Hepatocyte (in vitro differentiated cells): ENCODE data around the gene PPP1R15A. TPM values are rescaled to one million over a fixed set of nuclear protein-coding genes. Genes with fewer than 3 reads are reported as not detected.
"Not testable (repeated sequence)": the region's sequence is repeated elsewhere in the genome, so short reads cannot be mapped to it uniquely, and the experiment has no call there.

Experiments used
- DNase-seq: peaks from one replicate; pipeline ENCODE4 v3.0.0-alpha.2; 2016; ENCODE audit warnings: low spot score
- H2AFZ ChIP-seq: fragments of 200-600 bp; sonication (generic); 2 replicates; pipeline ENCODE4 v1.6.0; 2016; ENCODE audit warnings: antibody characterized with exemption, mild to moderate bottlenecking
- H3K27ac ChIP-seq: fragments of 200-600 bp; sonication (generic); 2 replicates; pipeline ENCODE4 v1.5.1; 2016; ENCODE audit warnings: mild to moderate bottlenecking
- H3K27me3 ChIP-seq: fragments of 200-600 bp; sonication (generic); 2 replicates; pipeline ENCODE4 v1.6.1; 2016
- H3K36me3 ChIP-seq: fragments of 200-600 bp; sonication (generic); replicated peaks from 2 replicates; pipeline ENCODE4 v1.5.1; 2016; ENCODE audit warnings: low read depth; ENCODE audit not compliant: insufficient read depth
- H3K4me1 ChIP-seq: fragments of 200-600 bp; sonication (generic); 2 replicates; pipeline ENCODE4 v1.5.1; 2016; ENCODE audit warnings: mild to moderate bottlenecking, moderate library complexity; ENCODE audit not compliant: insufficient read depth
- H3K4me2 ChIP-seq: fragments of 200-600 bp; sonication (generic); 2 replicates; pipeline ENCODE4 v1.6.0; 2016
- H3K4me3 ChIP-seq: fragments of 200-600 bp; sonication (generic); 2 replicates; pipeline ENCODE4 v1.5.1; 2016; ENCODE audit warnings: mild to moderate bottlenecking
- H3K79me2 ChIP-seq: fragments of 200-600 bp; sonication (generic); 2 replicates; pipeline ENCODE4 v1.6.0; 2017; ENCODE audit warnings: mild to moderate bottlenecking
- H3K9me2 ChIP-seq: fragments of 200-600 bp; sonication (generic); replicated peaks from 2 replicates; pipeline ENCODE4 v1.6.0; 2017; ENCODE audit warnings: mild to moderate bottlenecking; ENCODE audit not compliant: insufficient read depth
- H3K9me3 ChIP-seq: fragments of 200-600 bp; sonication (generic); 2 replicates; pipeline ENCODE4 v1.5.1; 2016; ENCODE audit warnings: low read depth, mild to moderate bottlenecking
- H4K20me1 ChIP-seq: fragments of 200-600 bp; sonication (generic); 2 replicates; pipeline ENCODE4 v1.6.0; 2016; ENCODE audit warnings: mild to moderate bottlenecking; ENCODE audit not compliant: insufficient read depth, poor library complexity, severe bottlenecking
- EZH2 ChIP-seq: fragments of 200-600 bp; sonication (generic); IDR thresholded peaks from 2 replicates; pipeline ENCODE4 v1.6.1; 2016; ENCODE audit warnings: antibody characterized with exemption, mild to moderate bottlenecking, borderline replicate concordance
- EZH2phosphoT487 ChIP-seq: fragments of 200-600 bp; sonication (generic); IDR thresholded peaks from one replicate; pipeline ENCODE4 v1.6.1; 2018; ENCODE audit warnings: antibody characterized with exemption, mild to moderate bottlenecking, low read depth, moderate library complexity; ENCODE audit not compliant: unreplicated experiment, severe bottlenecking
- WGBS: methylation state at CpG from one replicate; pipeline ENCODE4 v1.1.6; 2016; ENCODE audit warnings: low lambda C conversion rate; ENCODE audit errors: missing lambda C conversion rate; 5-methylcytosine and 5-hydroxymethylcytosine counted together
- polyA plus RNA-seq: library from polyadenylated mRNA; unstranded; fragments of >200 nt; fragmentation: Nextera tagmentation; extraction: Ambion mirVana; gene quantifications from 2 replicates; pipeline ENCODE4 v1.2.1, GENCODE V29; 2016
- total RNA-seq: library from RNA; depleted of rRNA; stranded (reverse); fragments of >200 nt; gene quantifications from 2 replicates; pipeline ENCODE4 v1.2.3, GENCODE V29; 2014
- TF ChIP-seq, protein P1 (sequence below): fragments of 200-600 bp; sonication (generic); IDR thresholded peaks from 2 replicates; pipeline ENCODE4 v1.5.1; 2016; ENCODE audit warnings: antibody characterized with exemption, mild to moderate bottlenecking; ENCODE audit not compliant: poor library complexity

The PPP1R15A gene
- total and polyA plus RNA-seq, 2 experiments from 2014 or later = 83.1 to 172 TPM

DNA sequence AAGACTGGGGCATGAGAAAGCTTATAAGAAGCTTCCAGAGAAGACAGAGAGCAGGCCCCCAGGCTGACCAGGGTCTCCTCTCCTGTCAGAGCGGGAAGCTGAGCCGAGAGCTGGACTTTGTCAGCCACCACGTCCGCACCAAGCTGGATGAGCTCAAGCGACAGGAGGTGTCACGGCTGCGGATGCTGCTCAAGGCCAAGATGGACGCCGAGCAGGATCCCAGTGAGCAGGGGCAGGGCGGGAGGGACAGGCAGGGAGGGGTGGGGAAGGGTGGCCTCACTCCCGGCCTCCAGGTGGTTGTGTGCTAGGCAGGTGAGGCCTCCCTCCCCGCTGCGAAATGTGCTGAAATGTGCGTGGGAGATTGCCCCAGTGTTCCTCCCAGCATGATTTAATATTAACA lies 33.4 kb downstream of the PPP1R15A start:
- no peak overlapping the region for H3K27ac ChIP-seq
- no peaks in the 10 kb centered on the region for H4K20me1 ChIP-seq
- H3K9me3 ChIP-seq = no peaks in the 10 kb centered on the region
- no peaks in the 10 kb centered on the region for H3K9me2 ChIP-seq
- WGBS = 87% methylated on average over 14 of the region's 14 CpGs
- H3K4me3 ChIP-seq = no peak overlapping the region
- H3K27me3 ChIP-seq = no peaks in the 10 kb centered on the region
- DNase-seq = no peak
- H3K4me1 ChIP-seq = peaks cover 5% of the 10 kb centered on the region
- no peak overlapping the region for H3K4me2 ChIP-seq
- no peak overlapping the region for H2AFZ ChIP-seq
- H3K36me3 ChIP-seq = no peaks in the 10 kb centered on the region
- peaks cover 25% of the 10 kb centered on the region for H3K79me2 ChIP-seq
- TF ChIP-seq EZH2phosphoT487 (no peak), EZH2 (no peak)
- TF ChIP-seq, protein P1, sequence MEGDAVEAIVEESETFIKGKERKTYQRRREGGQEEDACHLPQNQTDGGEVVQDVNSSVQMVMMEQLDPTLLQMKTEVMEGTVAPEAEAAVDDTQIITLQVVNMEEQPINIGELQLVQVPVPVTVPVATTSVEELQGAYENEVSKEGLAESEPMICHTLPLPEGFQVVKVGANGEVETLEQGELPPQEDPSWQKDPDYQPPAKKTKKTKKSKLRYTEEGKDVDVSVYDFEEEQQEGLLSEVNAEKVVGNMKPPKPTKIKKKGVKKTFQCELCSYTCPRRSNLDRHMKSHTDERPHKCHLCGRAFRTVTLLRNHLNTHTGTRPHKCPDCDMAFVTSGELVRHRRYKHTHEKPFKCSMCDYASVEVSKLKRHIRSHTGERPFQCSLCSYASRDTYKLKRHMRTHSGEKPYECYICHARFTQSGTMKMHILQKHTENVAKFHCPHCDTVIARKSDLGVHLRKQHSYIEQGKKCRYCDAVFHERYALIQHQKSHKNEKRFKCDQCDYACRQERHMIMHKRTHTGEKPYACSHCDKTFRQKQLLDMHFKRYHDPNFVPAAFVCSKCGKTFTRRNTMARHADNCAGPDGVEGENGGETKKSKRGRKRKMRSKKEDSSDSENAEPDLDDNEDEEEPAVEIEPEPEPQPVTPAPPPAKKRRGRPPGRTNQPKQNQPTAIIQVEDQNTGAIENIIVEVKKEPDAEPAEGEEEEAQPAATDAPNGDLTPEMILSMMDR = no peak

DNA sequence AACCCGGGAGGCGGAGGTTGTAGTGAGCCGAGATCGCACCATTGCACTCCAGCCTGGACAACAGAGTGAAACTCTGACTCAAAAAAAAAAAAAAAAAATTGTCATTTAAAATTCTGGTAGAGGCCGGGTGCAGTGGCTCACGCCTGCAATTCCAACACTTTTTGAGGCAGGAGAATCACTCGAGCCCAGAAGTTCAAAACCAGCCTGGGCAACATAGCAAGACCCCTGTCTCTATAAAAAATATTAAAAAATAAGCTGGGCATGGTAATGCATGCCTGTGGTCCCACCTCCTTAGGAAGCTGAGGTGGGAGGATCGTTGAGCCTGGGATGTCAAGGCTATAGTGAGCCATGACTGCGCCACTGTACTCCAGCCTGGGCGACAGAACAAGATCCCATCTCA lies 34.1 kb downstream of the PPP1R15A start:
- Histone ChIP-seq H3K9me3 (no peaks in the 10 kb centered on the region), H3K4me2 (no peak overlapping the region), H4K20me1 (no peaks in the 10 kb centered on the region), H3K79me2 (peaks cover 18% of the 10 kb centered on the region), H3K27ac (no peak overlapping the region), H2AFZ (no peak overlapping the region), H3K9me2 (no peaks in the 10 kb centered on the region), H3K4me3 (no peak overlapping the region), H3K36me3 (no peaks in the 10 kb centered on the region), H3K27me3 (no peaks in the 10 kb centered on the region), H3K4me1 (peaks cover 3% of the 10 kb centered on the region)
- no peak for DNase-seq
- no peak for TF ChIP-seq EZH2
- TF ChIP-seq, protein P1 = no peak
- TF ChIP-seq EZH2phosphoT487 = no peak
- 97% methylated on average over 10 of the region's 10 CpGs for WGBS

DNA sequence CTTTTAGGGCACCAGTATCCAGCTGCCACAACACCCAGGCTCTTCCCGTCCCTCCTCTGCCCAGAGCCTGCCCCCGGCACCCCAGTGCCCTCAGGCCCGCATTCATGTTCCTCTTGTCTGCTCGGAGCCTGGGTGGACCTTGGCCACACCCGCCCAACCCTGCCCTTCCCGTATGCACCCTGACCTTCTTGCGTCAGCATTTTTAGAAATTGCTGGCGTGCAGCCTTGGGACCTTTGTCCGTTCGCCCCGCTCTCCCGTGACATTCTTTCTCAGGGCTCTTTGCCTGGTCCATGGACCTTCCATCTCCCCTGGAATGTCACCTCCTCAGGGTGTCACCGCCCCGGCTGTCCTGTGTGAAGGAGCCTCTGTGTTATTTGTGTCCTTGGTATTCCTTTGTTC lies 35.5 kb downstream of the PPP1R15A start:
- TF ChIP-seq, protein P1 = no peak
- TF ChIP-seq EZH2 = no peak
- TF ChIP-seq EZH2phosphoT487 = no peak
- peaks cover 5% of the 10 kb centered on the region for H3K79me2 ChIP-seq
- H3K27me3 ChIP-seq = no peaks in the 10 kb centered on the region
- no peaks in the 10 kb centered on the region for H3K36me3 ChIP-seq
- no peak overlapping the region for H2AFZ ChIP-seq
- DNase-seq = peak; percentile 65
- no peaks in the 10 kb centered on the region for H3K4me1 ChIP-seq
- H3K4me3 ChIP-seq = no peak overlapping the region
- WGBS = 89% methylated on average over 14 of the region's 14 CpGs
- no peak overlapping the region for H3K4me2 ChIP-seq
- H3K27ac ChIP-seq = peak overlapping the region; percentile 55
- no peaks in the 10 kb centered on the region for H3K9me2 ChIP-seq
- no peaks in the 10 kb centered on the region for H4K20me1 ChIP-seq
- H3K9me3 ChIP-seq = no peaks in the 10 kb centered on the region

DNA sequence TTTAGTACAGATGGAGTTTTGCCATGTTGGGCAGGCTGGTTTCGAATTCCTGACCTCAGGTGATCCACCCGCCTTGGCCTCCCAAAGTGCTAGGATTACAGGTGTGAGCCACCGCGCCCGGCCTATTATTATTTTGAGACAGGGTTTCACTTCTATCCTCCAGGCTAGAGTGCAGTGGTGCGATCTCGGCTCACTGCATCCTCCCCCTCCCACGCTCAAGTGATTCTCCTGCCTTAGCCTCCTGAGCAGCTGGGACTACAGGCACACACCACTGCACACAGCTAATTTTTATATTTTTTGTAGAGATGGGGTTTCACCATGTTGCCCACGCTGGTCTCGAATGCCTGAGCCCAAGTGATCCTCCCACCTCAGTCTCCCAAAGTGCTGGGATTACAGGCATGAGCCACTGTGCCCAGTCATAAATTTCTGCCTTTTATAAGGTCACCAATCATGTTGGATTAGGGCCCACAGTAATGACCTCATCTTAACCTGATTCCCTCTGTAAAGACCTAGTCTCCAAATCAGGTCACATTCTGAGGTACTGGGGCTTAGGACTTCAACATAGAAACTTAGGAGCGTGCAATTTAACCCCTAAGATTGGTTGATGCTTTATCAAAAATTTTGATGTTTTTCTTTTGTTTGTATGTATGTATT lies 37.3 kb downstream of the PPP1R15A start:
- H3K27ac ChIP-seq, H3K4me3 ChIP-seq, H2AFZ ChIP-seq, H3K4me1 ChIP-seq, H4K20me1 ChIP-seq, H3K9me3 ChIP-seq, H3K27me3 ChIP-seq, H3K79me2 ChIP-seq, DNase-seq, H3K4me2 ChIP-seq, H3K9me2 ChIP-seq, H3K36me3 ChIP-seq: not testable (repeated sequence)
- WGBS = 98% methylated on average over 11 of the region's 11 CpGs
